Heart left ventricle (tissue), 11 donors: ENCODE measurements around the gene SRI. TPM values are rescaled to one million over a fixed set of nuclear protein-coding genes. Genes with fewer than 3 reads are reported as not detected.

Source experiments
- polyA plus RNA-seq, 2 donors: library from polyadenylated mRNA; stranded (reverse); fragments of 200-250 nt; gene quantifications; one replicate each; pipeline ENCODE4 v1.2.3, GENCODE V29; 2013
- total RNA-seq, 9 donors: library from RNA; depleted of rRNA in 2 of 9; stranded (reverse); fragments of >200 nt in 2 of 9; fragmentation: NEBNext Ultra II Directional in 3 of 9; extraction: Animal tissue kit (Norgen Biotek cat#: 25700) in 3 of 9; gene quantifications; one replicate each; pipeline versions ENCODE4 v1.1.0 to v1.2.4, GENCODE V29; 2016 to 2023
- donor health status: ischemic (EF 13 %, LVEDD 7.1; RV severe dilation, severe dysfunction).
- donor health status: healthy with polysubstance abuse.
- donor health status: DM: no; HTN: yes; CAD: no.
- donor health status: DM: no; HTN: no; CAD: no.
- donor health status: ischemic (EF 25% LVEDD 5.7; RV mildly dilated, moderate dysfunction).
- donor health status: healthy.
- donor health status: DM: yes; HTN: yes; CAD: no.
- donor health status: PGD.
- donor health status: nonischemic (EF 23%, LVEDD 6.1; RV moderate dilation, normal function).

SRI gene
- total and polyA plus RNA-seq, 11 donors, result 25.9 to 88.5 (median 68.9) TPM

Other genes with a start within 250 kb of the SRI start
- 10 to 100 TPM in 8 of 9 donors, 1 to 10 TPM in 1; 7.2 to 47.1 (median 20.9) TPM for gene STEAP4, start 86.9 kb upstream of the SRI start, total RNA-seq
- 10 to 100 TPM in 1 of 2 donors, 1 to 10 TPM in 1; 6.8 to 14.2 TPM for gene STEAP4, start 86.9 kb upstream of the SRI start, polyA plus RNA-seq